Endometrial microvascular endothelial cells (primary cell): ENCODE results near the gene TMEM232. TPM values are rescaled to one million over a fixed set of nuclear protein-coding genes. Genes with fewer than 3 reads are reported as not detected.

Source experiments
- in situ Hi-C: cut with HindIII; loops from 2 replicates; pipeline ENCODE4 v1.10.0; 2017; ENCODE audit warnings: low sequenced_read_pairs, low pct_unique_long_range_greater_than_20kb; ENCODE audit errors: inconsistent ontology term
- total RNA-seq: library from RNA; depleted of rRNA; stranded (reverse); fragments of >200 nt; gene quantifications from one replicate; pipeline ENCODE4 v1.2.3, GENCODE V29; 2015; ENCODE audit errors: inconsistent ontology term

Gene TMEM232
- total RNA-seq, 1 donor from 2014 or later: not detected

DNA sequence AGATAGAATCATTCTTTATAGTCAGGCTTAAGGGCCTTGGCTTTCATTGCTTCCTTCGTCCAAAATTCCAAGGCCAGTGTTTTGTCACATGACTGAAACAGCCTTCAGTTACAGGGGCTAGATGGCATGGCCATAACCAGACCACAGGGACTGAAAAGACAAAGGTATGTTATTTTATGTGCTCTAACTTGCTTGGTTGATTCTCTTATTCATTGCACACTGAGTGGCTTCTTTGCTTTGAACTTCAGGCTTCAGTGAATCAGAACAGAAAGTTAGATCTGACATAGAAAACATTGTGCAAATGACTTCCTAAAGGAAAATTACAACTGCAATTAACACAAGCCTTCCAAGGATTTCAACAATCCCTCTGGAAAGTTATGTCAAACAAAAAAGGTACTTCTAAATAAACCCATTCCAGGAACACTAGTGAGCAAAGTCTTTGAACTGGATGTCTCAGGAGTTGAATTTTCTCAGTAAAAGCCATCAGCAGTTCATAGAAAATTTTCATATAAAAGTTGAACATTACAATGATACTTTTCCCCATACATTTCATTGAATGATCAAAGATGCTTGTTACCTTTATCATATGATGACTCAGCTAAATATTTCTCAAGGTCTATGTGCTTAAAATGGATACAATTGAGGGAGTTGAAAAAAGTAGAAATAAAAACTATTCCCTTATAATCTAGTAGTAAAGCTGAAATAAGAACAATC lies 355.3 kb downstream of the TMEM232 start:
- in situ Hi-C loops: no loop called here

Other genes starting within 250 kb of the TMEM232 start
- gene SLC25A46, start 12.3 kb upstream of the TMEM232 start, total RNA-seq: 58.9 TPM